Measurements from ENCODE around the gene PHGDH.

PHGDH gene

DNA sequence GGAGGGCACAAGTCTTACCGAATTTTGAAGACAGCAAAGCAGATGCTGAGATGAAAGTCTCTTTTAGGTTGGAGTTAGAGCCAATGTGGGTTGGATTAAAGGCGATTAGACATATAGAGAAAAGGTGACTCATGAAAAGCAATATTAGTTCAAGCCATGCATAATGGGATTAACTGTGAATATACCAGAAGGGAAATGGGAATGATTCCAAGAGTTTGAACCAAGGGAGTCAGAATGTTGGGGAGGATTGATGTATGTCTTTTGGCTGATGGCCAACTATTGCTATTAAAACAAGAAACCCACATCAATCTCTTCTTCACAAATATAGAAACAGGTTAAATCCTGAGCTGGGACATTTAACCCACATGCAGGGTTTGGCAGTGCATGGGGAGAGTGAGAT, 55.8 kb downstream of the PHGDH start:
- no peak for FAIRE-seq
- DNase-seq (ENCODE audit: insufficient read length, low spot score): no peak
- TF ChIP-seq PAX5 (IDR thresholded peaks at IDR 0.05; ENCODE audit: insufficient read depth, low read length, severe bottlenecking): no peak
- no peak for TF ChIP-seq TAF1 (IDR thresholded peaks at IDR 0.05; ENCODE audit: low read depth, low read length)

- DNase-seq (ENCODE audit: insufficient read length, low spot score) (no peak), FAIRE-seq (no peak)
- TF ChIP-seq POLR2A (IDR thresholded peaks at IDR 0.05; ENCODE audit: low read depth, low read length) (no peak), POLR2AphosphoS5 (IDR thresholded peaks at IDR 0.05; ENCODE audit: low read depth, low read length) (no peak), PAX5 (IDR thresholded peaks at IDR 0.05; ENCODE audit: insufficient read depth, low read length, severe bottlenecking) (no peak), POU2F2 (IDR thresholded peaks at IDR 0.05; ENCODE audit: low read depth, low read length) (no peak), TAF1 (IDR thresholded peaks at IDR 0.05; ENCODE audit: low read depth, low read length) (no peak), SPI1 (IDR thresholded peaks at IDR 0.05; ENCODE audit: low read depth, low read length) (no peak)
These were observed 57.0 kb downstream of the PHGDH start, which contains the start of gene HMGCS2 for GRCh38 chr1:119768778-119769177. Gene HMGCS2, minus strand, starts transcription at chr1:119768905. Its CDS starts 61 bp downstream, at chr1:119768844.

DNA sequence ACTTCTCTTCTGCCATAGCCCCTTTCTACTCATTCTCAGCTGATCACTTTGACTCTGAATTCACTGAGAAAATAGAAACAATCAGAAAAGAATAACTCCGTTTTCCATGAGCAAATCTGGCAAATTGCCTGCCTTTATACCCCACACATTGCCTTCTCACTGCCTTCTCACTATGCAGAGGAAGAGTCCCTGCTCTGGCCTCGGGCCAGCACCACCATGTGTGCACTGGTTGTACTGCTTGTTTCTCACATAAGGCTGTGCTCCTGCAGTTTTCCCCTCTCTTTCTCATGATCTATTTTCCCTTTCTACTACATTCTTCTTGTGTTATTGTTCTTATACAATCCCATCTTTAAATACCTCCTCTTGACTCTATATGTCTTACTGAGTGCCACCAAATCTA, 59.3 kb downstream of the PHGDH start:
- no peak for DNase-seq (ENCODE audit: insufficient read length, low spot score)
- TF ChIP-seq SPI1 (IDR thresholded peaks at IDR 0.05; ENCODE audit: low read depth, low read length) (no peak), POLR2AphosphoS5 (IDR thresholded peaks at IDR 0.05; ENCODE audit: low read depth, low read length) (no peak), POLR2A (IDR thresholded peaks at IDR 0.05; ENCODE audit: low read depth, low read length) (no peak), PAX5 (IDR thresholded peaks at IDR 0.05; ENCODE audit: insufficient read depth, low read length, severe bottlenecking) (no peak), POU2F2 (IDR thresholded peaks at IDR 0.05; ENCODE audit: low read depth, low read length) (no peak), TAF1 (IDR thresholded peaks at IDR 0.05; ENCODE audit: low read depth, low read length) (no peak)
- FAIRE-seq: no peak

DNA sequence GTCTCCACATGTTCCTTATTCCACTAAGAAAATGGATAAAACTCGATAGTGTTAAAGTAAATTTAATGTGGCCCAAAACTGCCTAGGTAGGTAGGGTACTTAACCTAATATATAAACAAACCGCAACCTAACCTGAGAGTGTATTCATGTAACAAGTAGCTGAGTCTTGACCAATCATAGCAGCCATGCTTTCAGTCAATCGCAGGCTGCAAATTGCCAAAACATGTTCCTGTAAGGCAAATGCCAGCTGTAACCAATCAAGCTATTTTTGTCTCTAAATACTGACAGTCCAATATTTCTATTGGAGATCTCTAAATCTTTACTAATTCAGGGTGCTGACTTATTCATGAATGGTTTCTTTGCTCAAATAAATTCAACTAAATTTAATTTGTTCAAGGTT, 60.0 kb downstream of the PHGDH start:
- TF ChIP-seq TAF1 (IDR thresholded peaks at IDR 0.05; ENCODE audit: low read depth, low read length) (no peak), SPI1 (IDR thresholded peaks at IDR 0.05; ENCODE audit: low read depth, low read length) (no peak), POU2F2 (IDR thresholded peaks at IDR 0.05; ENCODE audit: low read depth, low read length) (no peak), POLR2A (IDR thresholded peaks at IDR 0.05; ENCODE audit: low read depth, low read length) (no peak), POLR2AphosphoS5 (IDR thresholded peaks at IDR 0.05; ENCODE audit: low read depth, low read length) (no peak), PAX5 (IDR thresholded peaks at IDR 0.05; ENCODE audit: insufficient read depth, low read length, severe bottlenecking) (no peak)
- no peak for FAIRE-seq
- DNase-seq (ENCODE audit: insufficient read length, low spot score): no peak

- TF ChIP-seq POLR2A (IDR thresholded peaks at IDR 0.05; ENCODE audit: low read depth, low read length) (no peak), POU2F2 (IDR thresholded peaks at IDR 0.05; ENCODE audit: low read depth, low read length) (no peak), TAF1 (IDR thresholded peaks at IDR 0.05; ENCODE audit: low read depth, low read length) (no peak)
- no peak for FAIRE-seq
These were observed 60.6 kb downstream of the PHGDH start for GRCh38 chr1:119772298-119772697.

DNA sequence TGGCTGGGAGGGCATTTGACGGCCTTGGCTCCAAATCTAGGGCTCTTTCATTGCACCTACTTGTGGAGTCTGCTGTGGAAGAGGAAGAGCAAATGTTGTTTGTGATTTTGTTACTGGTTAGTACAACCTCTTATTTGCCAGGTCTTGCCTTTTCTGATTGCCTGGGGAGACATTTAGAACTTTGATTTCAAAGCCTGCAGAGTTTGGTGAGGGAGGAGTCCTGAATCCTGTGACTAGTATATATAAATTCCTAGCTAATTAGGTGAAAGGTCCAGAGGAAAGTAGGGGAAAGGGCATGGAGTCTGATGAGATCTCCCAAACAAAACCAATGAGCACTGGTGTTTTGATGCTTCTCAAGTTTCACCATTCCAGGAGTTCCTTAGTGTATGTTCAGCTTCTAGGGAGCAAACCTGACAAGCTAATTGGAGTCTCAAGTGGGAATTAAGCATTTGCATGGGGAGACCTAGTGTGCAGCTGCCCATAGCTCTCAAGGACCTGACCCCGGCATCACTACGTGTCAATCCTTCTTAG, 62.0 kb downstream of the PHGDH start:
- DNase-seq (ENCODE audit: insufficient read length, low spot score): no peak
- no peak for FAIRE-seq
- no peak for TF ChIP-seq PAX5 (IDR thresholded peaks at IDR 0.05; ENCODE audit: insufficient read depth, low read length, severe bottlenecking)
- no peak for TF ChIP-seq POLR2A (IDR thresholded peaks at IDR 0.05; ENCODE audit: low read depth, low read length)
- TF ChIP-seq TAF1 (IDR thresholded peaks at IDR 0.05; ENCODE audit: low read depth, low read length): no peak
- TF ChIP-seq SPI1 (IDR thresholded peaks at IDR 0.05; ENCODE audit: low read depth, low read length): no peak
- TF ChIP-seq POU2F2 (IDR thresholded peaks at IDR 0.05; ENCODE audit: low read depth, low read length): no peak
- no peak for TF ChIP-seq POLR2AphosphoS5 (IDR thresholded peaks at IDR 0.05; ENCODE audit: low read depth, low read length)

More at GRCh38 chr1:119772298-119772697, 60.6 kb downstream of the PHGDH start:
- DNase-seq (ENCODE audit: insufficient read length, low spot score): no peak

DNA sequence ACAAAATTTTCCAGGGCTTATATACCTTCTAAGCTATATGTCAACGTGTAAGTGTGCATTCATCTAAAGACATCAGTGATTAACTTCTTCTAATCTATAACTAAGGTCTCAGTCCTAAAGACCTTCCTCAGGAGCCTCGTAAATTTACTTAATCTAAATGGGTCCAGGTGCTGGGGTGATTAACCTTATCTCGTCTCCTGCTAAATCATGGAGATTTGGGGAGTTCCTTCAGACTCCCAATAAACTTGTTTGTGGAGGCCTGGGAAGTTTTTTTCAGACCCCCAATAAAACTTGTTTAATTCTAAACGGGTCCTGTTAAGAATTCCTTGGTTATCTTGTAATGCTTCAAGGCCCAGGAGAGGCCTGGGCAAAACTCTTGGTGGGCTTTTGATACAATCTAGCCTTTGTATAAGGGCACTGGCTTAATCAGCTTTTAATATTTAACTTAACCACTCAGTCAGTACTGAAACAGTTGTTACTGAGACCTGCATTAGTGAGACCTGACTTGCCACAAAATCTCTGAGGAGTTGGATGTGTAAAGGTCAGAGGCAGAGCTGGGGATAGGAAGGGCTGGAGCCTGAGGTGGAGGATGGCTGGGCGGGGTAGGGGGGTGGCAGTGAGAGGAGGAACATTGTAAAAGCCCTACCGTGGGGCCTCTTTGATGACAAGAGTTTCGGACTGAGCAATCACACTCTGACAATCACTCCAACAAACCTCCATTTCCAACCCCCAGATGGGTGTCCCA, 63.2 kb downstream of the PHGDH start:
- no peak for FAIRE-seq
- TF ChIP-seq TAF1 (IDR thresholded peaks at IDR 0.05; ENCODE audit: low read depth, low read length) (no peak), SPI1 (IDR thresholded peaks at IDR 0.05; ENCODE audit: low read depth, low read length) (no peak), POU2F2 (IDR thresholded peaks at IDR 0.05; ENCODE audit: low read depth, low read length) (no peak), POLR2AphosphoS5 (IDR thresholded peaks at IDR 0.05; ENCODE audit: low read depth, low read length) (no peak), PAX5 (IDR thresholded peaks at IDR 0.05; ENCODE audit: insufficient read depth, low read length, severe bottlenecking) (no peak), POLR2A (IDR thresholded peaks at IDR 0.05; ENCODE audit: low read depth, low read length) (no peak)
- DNase-seq (ENCODE audit: insufficient read length, low spot score): no peak

- FAIRE-seq (no peak), DNase-seq (ENCODE audit: insufficient read length, low spot score) (no peak)
- TF ChIP-seq PAX5 (IDR thresholded peaks at IDR 0.05; ENCODE audit: insufficient read depth, low read length, severe bottlenecking): no peak
- no peak for TF ChIP-seq POLR2AphosphoS5 (IDR thresholded peaks at IDR 0.05; ENCODE audit: low read depth, low read length)
- TF ChIP-seq TAF1 (IDR thresholded peaks at IDR 0.05; ENCODE audit: low read depth, low read length): no peak
- no peak for TF ChIP-seq SPI1 (IDR thresholded peaks at IDR 0.05; ENCODE audit: low read depth, low read length)
- no peak for TF ChIP-seq POU2F2 (IDR thresholded peaks at IDR 0.05; ENCODE audit: low read depth, low read length)
- no peak for TF ChIP-seq POLR2A (IDR thresholded peaks at IDR 0.05; ENCODE audit: low read depth, low read length)
These were observed 66.6 kb downstream of the PHGDH start for GRCh38 chr1:119778359-119778758.

DNA sequence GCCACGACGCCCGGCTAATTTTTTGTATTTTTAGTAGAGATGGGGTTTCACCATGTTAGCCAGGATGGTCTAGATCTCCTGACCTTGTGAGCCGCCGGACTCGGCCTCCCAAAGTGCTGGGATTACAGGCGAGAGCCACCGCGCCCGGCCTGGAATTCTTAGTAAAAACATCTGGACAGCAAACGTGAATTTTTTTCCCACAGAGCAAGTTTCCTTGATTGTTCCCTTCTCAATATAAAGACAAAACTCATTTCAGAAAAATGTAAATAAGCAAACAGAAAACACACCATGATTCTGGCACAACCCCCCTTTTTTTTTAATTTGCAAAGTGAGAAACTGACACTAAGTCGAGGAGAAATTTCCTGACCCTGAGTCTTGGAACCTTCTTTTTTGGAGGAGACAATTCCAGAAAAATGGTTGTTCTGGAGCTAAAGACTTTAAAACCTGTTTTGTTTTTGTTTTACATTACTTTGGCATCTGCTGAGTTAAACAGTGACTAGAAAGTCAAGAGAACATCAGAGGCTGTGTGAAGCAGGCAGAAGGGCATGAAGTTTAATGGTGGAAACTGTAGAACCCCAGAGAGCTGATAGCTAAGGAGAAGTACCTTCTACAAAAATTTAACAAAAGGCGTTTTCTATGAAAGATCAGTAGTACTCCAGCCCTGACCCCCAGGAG, 67.3 kb downstream of the PHGDH start:
- no peak for FAIRE-seq
- no peak for TF ChIP-seq PAX5 (IDR thresholded peaks at IDR 0.05; ENCODE audit: insufficient read depth, low read length, severe bottlenecking)
- no peak for TF ChIP-seq SPI1 (IDR thresholded peaks at IDR 0.05; ENCODE audit: low read depth, low read length)
- TF ChIP-seq POLR2A (IDR thresholded peaks at IDR 0.05; ENCODE audit: low read depth, low read length): no peak
- TF ChIP-seq TAF1 (IDR thresholded peaks at IDR 0.05; ENCODE audit: low read depth, low read length): no peak
- TF ChIP-seq POLR2AphosphoS5 (IDR thresholded peaks at IDR 0.05; ENCODE audit: low read depth, low read length): no peak
- no peak for TF ChIP-seq POU2F2 (IDR thresholded peaks at IDR 0.05; ENCODE audit: low read depth, low read length)

More for the DNA sequence above, 67.3 kb downstream of the PHGDH start:
- DNase-seq (ENCODE audit: insufficient read length, low spot score): no peak
